Measurements from ENCODE around the gene DDX41.

DDX41 gene

DNA sequence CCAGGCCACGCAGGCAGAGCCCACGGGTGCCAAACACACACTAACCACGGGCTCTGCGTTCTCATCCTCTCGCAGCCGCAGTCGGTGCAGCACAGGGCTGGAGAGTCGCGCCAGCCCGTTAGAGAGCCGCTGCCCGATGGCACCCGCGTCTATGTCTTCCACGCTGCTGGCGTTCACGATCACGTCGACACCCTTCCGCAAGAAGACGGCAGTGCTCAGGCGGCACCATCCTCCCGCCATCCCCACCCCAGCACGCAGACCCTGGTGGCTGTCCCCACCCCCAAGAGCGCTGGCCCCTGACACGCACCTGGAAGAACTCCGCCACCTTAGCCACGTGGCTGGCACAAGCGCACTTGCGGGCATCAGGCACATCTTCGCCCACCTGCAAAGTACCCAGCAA, 49.3 kb downstream of the DDX41 start:
- no peak for DNase-seq

GRCh38 chr5:177466861-177467260, 49.9 kb downstream of the DDX41 start:
- no peak for DNase-seq

DNA sequence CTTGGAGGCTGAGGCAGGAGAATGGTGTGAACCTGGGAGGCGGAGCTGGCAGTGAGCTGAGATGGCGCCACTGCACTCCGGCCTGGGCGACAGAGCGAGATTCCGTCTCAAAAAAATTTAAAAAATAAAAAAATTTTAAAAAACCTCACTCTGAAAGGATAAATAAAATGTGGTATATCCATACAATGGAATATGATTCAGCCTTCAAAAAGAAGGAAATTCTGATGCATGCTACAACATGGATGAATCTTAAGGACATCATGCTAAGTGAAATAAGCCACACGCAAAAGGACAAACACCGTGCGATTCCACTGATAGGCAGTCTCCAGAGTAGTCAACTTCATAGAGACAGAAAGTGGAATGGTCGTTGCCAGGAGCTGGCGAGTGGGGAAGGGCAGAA, 51.7 kb downstream of the DDX41 start:
- DNase-seq, result no peak

- no peak for DNase-seq
These were observed 54.6 kb downstream of the DDX41 start for GRCh38 chr5:177462021-177462670.

All from NCI-H524 treated with DMSO at 0.1 percent for 48 hours (cell line).